Measurements from ENCODE around the gene LGMN.
A peak's percentile ranks its signal among the peaks of the same experiment; 100 is the strongest.

Gene LGMN

GRCh38 chr14:92747701-92748258 is 647 bp downstream of the LGMN start:
- DNase-seq (ENCODE audit: low read depth) = no peak
- TF ChIP-seq CTCF (conservative IDR thresholded peaks at IDR 0.05; ENCODE audit: control insufficient read depth, insufficient read depth, low read depth, low read length) = no peak
- H3K4me3 ChIP-seq (ENCODE audit: control insufficient read depth, low read depth, low read length) = peak overlapping the region; percentile 79

- no peak overlapping the region for H3K4me3 ChIP-seq (ENCODE audit: control insufficient read depth, low read depth, low read length)
- no peak for TF ChIP-seq CTCF (conservative IDR thresholded peaks at IDR 0.05; ENCODE audit: control insufficient read depth, insufficient read depth, low read depth, low read length)
- DNase-seq (ENCODE audit: low read depth) = no peak
Observed at GRCh38 chr14:92744198-92744597, 4.2 kb downstream of the LGMN start.

DNA sequence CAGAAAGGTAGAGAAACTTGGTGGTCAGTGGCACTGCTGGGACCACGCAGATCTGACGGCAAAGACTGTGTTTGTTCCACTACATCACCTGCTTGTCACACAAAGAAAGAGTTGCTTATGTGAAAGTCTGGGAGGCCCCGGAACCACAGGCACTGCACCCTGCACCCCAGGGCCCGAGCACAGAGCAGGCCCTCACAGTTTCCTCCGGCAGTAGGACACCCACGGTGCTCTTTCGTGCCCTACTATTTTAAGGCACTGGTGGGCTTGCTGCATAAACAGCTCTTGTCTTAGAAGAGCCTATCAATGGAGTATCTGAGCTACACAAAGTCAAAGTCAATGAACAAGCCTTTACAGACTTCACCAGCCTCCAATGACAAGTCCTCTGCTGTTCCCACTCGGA is 8.0 kb downstream of the LGMN start:
- TF ChIP-seq CTCF (conservative IDR thresholded peaks at IDR 0.05; ENCODE audit: control insufficient read depth, insufficient read depth, low read depth, low read length) = no peak
- H3K4me3 ChIP-seq (ENCODE audit: control insufficient read depth, low read depth, low read length) = no peak overlapping the region
- DNase-seq (ENCODE audit: low read depth) = no peak

DNA sequence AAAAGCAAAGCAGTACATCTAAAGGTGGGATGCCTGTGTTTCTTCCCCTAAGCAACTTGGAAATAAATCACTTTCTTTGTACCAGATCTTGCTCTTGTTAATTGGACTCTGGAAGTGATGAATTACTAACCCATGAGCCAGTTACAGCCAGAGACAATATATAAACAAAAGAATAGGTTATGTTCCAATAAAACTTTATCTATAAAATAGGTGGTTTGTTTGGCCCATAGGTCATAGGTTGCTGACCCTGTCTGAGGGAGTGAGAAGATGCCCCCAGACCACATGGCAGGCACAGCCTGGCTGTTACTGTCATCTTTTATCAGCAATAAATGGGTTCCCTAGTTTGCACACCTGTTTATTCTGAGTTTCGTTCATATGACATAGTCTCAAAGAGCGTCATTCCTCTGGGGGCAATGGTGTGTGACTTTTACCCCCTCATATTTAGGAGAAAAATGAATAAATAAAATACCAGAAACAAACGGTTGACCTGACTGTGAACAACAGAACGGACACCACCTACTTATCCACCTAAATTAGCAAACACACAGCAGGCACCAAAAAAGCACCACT is 10.7 kb downstream of the LGMN start:
- no peak for DNase-seq (ENCODE audit: low read depth)
- H3K4me3 ChIP-seq (ENCODE audit: control insufficient read depth, low read depth, low read length) = no peak overlapping the region
- TF ChIP-seq CTCF (conservative IDR thresholded peaks at IDR 0.05; ENCODE audit: control insufficient read depth, insufficient read depth, low read depth, low read length) = no peak

DNA sequence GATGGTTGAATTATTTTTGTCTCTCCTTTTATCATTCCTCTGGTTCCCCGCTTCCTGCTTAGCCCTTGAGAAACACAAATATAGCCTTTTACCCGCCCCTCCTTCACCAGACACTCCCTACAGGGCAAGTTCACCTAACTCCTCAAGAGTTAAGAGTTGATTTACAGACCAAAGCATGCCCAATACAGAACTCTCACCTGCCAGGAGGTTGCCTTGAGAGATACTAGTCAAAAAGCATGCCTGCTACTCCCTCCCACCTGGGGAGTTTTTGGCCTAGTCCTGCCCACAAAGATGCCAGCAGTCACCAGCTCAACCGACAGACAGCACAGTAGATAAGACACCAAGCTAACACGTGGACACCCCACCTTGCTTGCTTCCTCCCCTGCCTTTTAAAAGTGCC is 11.2 kb downstream of the LGMN start:
- TF ChIP-seq CTCF (conservative IDR thresholded peaks at IDR 0.05; ENCODE audit: control insufficient read depth, insufficient read depth, low read depth, low read length) = no peak
- H3K4me3 ChIP-seq (ENCODE audit: control insufficient read depth, low read depth, low read length) = no peak overlapping the region
- DNase-seq (ENCODE audit: low read depth) = no peak

- no peak for TF ChIP-seq CTCF (conservative IDR thresholded peaks at IDR 0.05; ENCODE audit: control insufficient read depth, insufficient read depth, low read depth, low read length)
- no peak for DNase-seq (ENCODE audit: low read depth)
- H3K4me3 ChIP-seq (ENCODE audit: control insufficient read depth, low read depth, low read length) = no peak overlapping the region
Observed at GRCh38 chr14:92735344-92735743, 13.1 kb downstream of the LGMN start.

GRCh38 chr14:92734618-92735017 is 13.8 kb downstream of the LGMN start:
- no peak for TF ChIP-seq CTCF (conservative IDR thresholded peaks at IDR 0.05; ENCODE audit: control insufficient read depth, insufficient read depth, low read depth, low read length)
- H3K4me3 ChIP-seq (ENCODE audit: control insufficient read depth, low read depth, low read length) = no peak overlapping the region
- DNase-seq (ENCODE audit: low read depth) = no peak

Data from fibroblast of mammary gland (primary cell).